ENCODE results near the gene ZFAND5. TPM values are rescaled to one million over a fixed set of nuclear protein-coding genes. Genes with fewer than 3 reads are reported as not detected.

ZFAND5 gene
- total RNA-seq, 4 donors from 2014 or later, result 124 to 488 (median 288) TPM

GRCh38 chr9:72360324-72360723 is 4.7 kb downstream of the ZFAND5 start:
- ATAC-seq, result no peak
- Histone ChIP-seq H3K4me3 (peak overlapping the region; percentile 78 to 90), H3K27ac (peak overlapping the region; percentile 10 to 100 (median 74)), H3K27me3 (no peaks in the 10 kb centered on the region), H3K9me3 (no peaks in the 10 kb centered on the region), H3K4me1 (peaks cover 22 to 62% (median 46%) of the 10 kb centered on the region in 3 donors), H3K36me3 (peaks cover 8 to 54% of the 10 kb centered on the region in 2 donors)
- no peak for TF ChIP-seq EP300 (IDR thresholded peaks at IDR 0.05)
- TF ChIP-seq, protein P1, sequence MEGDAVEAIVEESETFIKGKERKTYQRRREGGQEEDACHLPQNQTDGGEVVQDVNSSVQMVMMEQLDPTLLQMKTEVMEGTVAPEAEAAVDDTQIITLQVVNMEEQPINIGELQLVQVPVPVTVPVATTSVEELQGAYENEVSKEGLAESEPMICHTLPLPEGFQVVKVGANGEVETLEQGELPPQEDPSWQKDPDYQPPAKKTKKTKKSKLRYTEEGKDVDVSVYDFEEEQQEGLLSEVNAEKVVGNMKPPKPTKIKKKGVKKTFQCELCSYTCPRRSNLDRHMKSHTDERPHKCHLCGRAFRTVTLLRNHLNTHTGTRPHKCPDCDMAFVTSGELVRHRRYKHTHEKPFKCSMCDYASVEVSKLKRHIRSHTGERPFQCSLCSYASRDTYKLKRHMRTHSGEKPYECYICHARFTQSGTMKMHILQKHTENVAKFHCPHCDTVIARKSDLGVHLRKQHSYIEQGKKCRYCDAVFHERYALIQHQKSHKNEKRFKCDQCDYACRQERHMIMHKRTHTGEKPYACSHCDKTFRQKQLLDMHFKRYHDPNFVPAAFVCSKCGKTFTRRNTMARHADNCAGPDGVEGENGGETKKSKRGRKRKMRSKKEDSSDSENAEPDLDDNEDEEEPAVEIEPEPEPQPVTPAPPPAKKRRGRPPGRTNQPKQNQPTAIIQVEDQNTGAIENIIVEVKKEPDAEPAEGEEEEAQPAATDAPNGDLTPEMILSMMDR (IDR thresholded peaks at IDR 0.05), result no peak
- TF ChIP-seq POLR2A (IDR thresholded peaks at IDR 0.05), result no peak
- TF ChIP-seq POLR2AphosphoS5 (IDR thresholded peaks at IDR 0.05), result peak; percentile 37

DNA sequence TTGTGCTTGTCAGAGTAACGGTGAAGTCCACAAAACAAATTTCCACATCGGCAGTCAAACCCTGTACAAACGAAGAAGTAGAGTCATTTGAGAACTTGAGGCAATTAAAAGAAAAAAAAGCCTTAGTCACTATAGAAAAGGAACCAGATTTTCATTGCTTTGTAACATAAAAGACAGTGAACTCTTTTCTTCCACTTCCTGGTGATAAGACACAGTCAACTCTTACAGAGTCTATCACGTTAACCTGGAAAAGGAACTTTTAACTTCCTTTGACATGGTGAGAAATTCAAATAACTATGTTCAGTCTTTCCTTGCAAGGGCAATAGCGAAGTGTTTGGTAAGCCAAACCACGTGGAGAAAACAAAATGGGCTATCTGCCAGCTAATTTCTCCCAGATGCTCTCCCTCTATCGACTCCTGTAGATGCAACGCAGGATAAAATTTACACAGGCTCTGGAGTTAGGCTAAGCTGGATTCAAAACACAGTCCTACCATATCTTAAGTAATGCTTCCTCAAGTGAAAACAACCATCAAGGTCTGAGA is 8.9 kb downstream of the ZFAND5 start:
- ATAC-seq, result no peak
- Histone ChIP-seq H3K36me3 (peaks cover 22 to 91% of the 10 kb centered on the region in 2 donors), H3K9me3 (no peaks in the 10 kb centered on the region), H3K27me3 (no peaks in the 10 kb centered on the region), H3K4me1 (peaks cover 22 to 79% (median 52%) of the 10 kb centered on the region in 3 donors), H3K27ac (peak overlapping the region in 3 of 4 donors; percentile 52 to 100 (median 99)), H3K4me3 (no peak overlapping the region)
- WGBS, 2 donors (ENCODE audit: low coverage in 1 of 2), result 44 to 56% methylated on average over 5 to 8 of the region's 8 CpGs
- TF ChIP-seq EP300 (IDR thresholded peaks at IDR 0.05), result no peak
- TF ChIP-seq POLR2AphosphoS5 (IDR thresholded peaks at IDR 0.05), result no peak
- TF ChIP-seq, protein P1 (IDR thresholded peaks at IDR 0.05), result no peak

DNA sequence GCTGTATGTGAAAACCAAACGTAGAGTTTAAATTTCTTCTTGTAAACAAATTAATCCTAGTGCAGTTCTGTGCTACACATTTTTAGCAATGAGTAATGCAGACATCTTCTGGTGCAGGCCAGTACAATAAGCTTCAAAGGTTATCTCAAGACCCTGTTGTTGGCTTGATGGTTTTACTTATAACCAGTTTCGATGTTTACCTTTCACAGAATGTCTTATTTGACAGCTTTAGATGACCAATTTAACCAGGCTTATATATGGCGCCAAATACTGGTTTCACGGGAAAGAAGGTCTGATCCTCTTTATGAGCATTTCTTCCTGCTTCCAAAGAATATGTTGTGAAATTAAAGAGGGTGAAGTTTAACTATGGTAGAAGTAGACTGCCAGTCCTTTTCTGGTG is 9.9 kb downstream of the ZFAND5 start:
- Histone ChIP-seq H3K27ac (no peak overlapping the region), H3K4me1 (peaks cover 22 to 74% (median 47%) of the 10 kb centered on the region in 3 donors), H3K27me3 (no peaks in the 10 kb centered on the region), H3K36me3 (peaks cover 22 to 84% of the 10 kb centered on the region in 2 donors), H3K4me3 (no peak overlapping the region), H3K9me3 (no peaks in the 10 kb centered on the region)
- ATAC-seq, result no peak
- TF ChIP-seq POLR2A (IDR thresholded peaks at IDR 0.05) (no peak), EP300 (IDR thresholded peaks at IDR 0.05) (no peak), POLR2AphosphoS5 (IDR thresholded peaks at IDR 0.05) (peak; percentile 15)
- WGBS, 2 donors (ENCODE audit: low coverage in 1 of 2), result 78 to 80% methylated on average over 4 of the region's 4 CpGs

DNA sequence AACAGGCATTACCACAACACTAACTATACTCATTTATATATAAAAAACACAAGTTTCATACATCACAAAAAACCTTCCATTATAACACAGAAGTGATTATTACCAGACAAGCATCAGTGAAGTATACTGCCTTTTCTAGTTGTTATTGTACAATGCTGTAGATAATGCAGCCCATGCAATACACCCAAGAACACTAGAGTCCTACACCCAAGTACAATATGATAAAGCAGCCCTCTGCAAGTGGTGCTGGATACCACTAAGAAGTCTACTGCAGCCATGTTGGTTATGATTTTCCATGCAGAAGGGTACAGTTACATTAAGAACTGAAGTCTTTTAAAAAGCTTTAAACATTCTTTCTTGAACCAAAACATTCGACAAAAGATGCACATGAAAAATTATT is 10.3 kb downstream of the ZFAND5 start:
- peaks cover 22 to 79% of the 10 kb centered on the region in 2 donors for H3K36me3 ChIP-seq
- no peak for ATAC-seq

GRCh38 chr9:72353455-72354116 is 11.4 kb downstream of the ZFAND5 start:
- WGBS, 2 donors (ENCODE audit: low coverage in 1 of 2), result 75 to 86% methylated on average over 3 of the region's 4 CpGs
- Histone ChIP-seq H3K9me3 (no peaks in the 10 kb centered on the region), H3K27me3 (no peaks in the 10 kb centered on the region), H3K4me3 (no peak overlapping the region), H3K4me1 (peaks cover 16 to 60% (median 32%) of the 10 kb centered on the region in 3 donors), H3K27ac (peak overlapping the region in 1 of 4 donors; percentile 21), H3K36me3 (peaks cover 19 to 68% of the 10 kb centered on the region in 2 donors)
- TF ChIP-seq, protein P1 (IDR thresholded peaks at IDR 0.05), result no peak
- TF ChIP-seq POLR2A (IDR thresholded peaks at IDR 0.05) (no peak), POLR2AphosphoS5 (IDR thresholded peaks at IDR 0.05) (peak; percentile 5), EP300 (IDR thresholded peaks at IDR 0.05) (no peak)
- peak; percentile 2 for ATAC-seq

More for the DNA sequence above, 10.3 kb downstream of the ZFAND5 start:
- H3K27me3 ChIP-seq, result no peaks in the 10 kb centered on the region
- no peak overlapping the region for H3K4me3 ChIP-seq
- WGBS, 2 donors (ENCODE audit: low coverage in 1 of 2), result 55 to 86% methylated on average over 1 of the region's 1 CpG
- peaks cover 22 to 72% (median 43%) of the 10 kb centered on the region in 3 donors for H3K4me1 ChIP-seq
- H3K9me3 ChIP-seq, result no peaks in the 10 kb centered on the region
- TF ChIP-seq POLR2A (IDR thresholded peaks at IDR 0.05) (peak in 1 of 2 donors; percentile 19), POLR2AphosphoS5 (IDR thresholded peaks at IDR 0.05) (peak; percentile 50)
- TF ChIP-seq, protein P1 (IDR thresholded peaks at IDR 0.05), result no peak
- H3K27ac ChIP-seq, result no peak overlapping the region
